Measurements from ENCODE around the gene ROCK2. TPM values are rescaled to one million over a fixed set of nuclear protein-coding genes. Genes with fewer than 3 reads are reported as not detected.

The ROCK2 gene
- total and polyA plus RNA-seq, 2 of the 8 experiments (the other 6 are each of a cell fraction or from before 2014, with no cell fraction given): 2.7 to 29.0 TPM

DNA sequence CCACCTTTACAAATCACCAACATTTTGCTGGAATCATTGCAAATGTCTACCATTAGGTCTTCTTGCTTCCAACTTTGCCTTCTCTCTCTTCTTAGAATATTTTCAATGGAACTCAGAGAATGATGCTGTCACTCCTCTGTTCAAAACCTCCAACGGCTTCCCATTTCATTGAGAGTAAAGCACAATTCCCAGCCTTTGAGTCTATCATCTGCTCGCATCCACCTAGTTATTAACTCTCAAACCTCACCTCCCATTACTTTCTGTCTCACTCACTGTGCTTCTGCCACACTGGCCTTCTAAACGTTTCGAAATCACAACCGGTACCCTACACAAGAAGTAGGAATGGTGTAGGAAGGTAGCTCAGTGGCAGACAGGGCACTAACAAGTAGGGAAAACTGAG is 40.0 kb downstream of the ROCK2 start:
- CTCF ChIA-PET (ENCODE audit: partially characterized antibody): interaction anchor here (0.8 kb wide), 1 partner anchor 114 kb away, joined by 3 read pairs; no protein-coding TSS in a partner anchor
- Histone ChIP-seq H3K4me2 (ENCODE audit: insufficient read depth in 1 of 2, low read depth in 2 of 2, low read length in 2 of 2) (no peak overlapping the region), H3K4me3 (ENCODE audit: extremely low read depth in 1 of 4, insufficient read depth in 2 of 4, low read depth in 3 of 4, low read length in 4 of 4) (no peak overlapping the region), H3K27ac (ENCODE audit: low read depth, low read length) (no peak overlapping the region), H3K27me3 (replicated peaks in 1 of 4; ENCODE audit: control insufficient read depth in 3 of 4, extremely low read depth in 1 of 4, insufficient read depth in 3 of 4, low read length in 3 of 4) (no peaks in the 10 kb centered on the region), H2BK15ac (ENCODE audit: low read length) (no peak overlapping the region), H2AK5ac (ENCODE audit: low read depth, low read length) (no peak overlapping the region), H3K4ac (replicated peaks; ENCODE audit: insufficient read length, low read depth, low read length) (no peak overlapping the region), H3K23ac (ENCODE audit: insufficient read length) (no peak overlapping the region), H2BK20ac (ENCODE audit: low read length) (no peak overlapping the region), H4K5ac (ENCODE audit: insufficient read length, low read depth, low read length) (no peak overlapping the region), H2BK120ac (replicated peaks; ENCODE audit: low read depth, low read length) (no peak overlapping the region), H4K91ac (replicated peaks; ENCODE audit: insufficient read length, low read length) (no peak overlapping the region), H3K9me3 (ENCODE audit: insufficient read depth in 2 of 2, low read depth in 1 of 2, low read length in 1 of 2) (no peaks in the 10 kb centered on the region), H3K36me3 (ENCODE audit: control insufficient read depth in 2 of 4, insufficient read depth in 4 of 4, low read length in 3 of 4) (no peaks in the 10 kb centered on the region), H3K79me2 (ENCODE audit: control insufficient read depth in 1 of 2, insufficient read depth in 2 of 2, low read length in 2 of 2) (peaks cover 0 to 80% of the 10 kb centered on the region in 2 experiments; a peak in 2 of 4 replicates), H2AFZ (ENCODE audit: low read length) (no peak overlapping the region), H3K23me2 (ENCODE audit: low read depth, low read length) (no peaks in the 10 kb centered on the region; the same call in 1 of the 2 replicates), H3K18ac (ENCODE audit: extremely low read depth, low read length) (no peak overlapping the region), H2BK12ac (ENCODE audit: low read depth, low read length) (no peak overlapping the region), H3K14ac (ENCODE audit: insufficient read length) (no peak overlapping the region), H2BK5ac (ENCODE audit: low read depth, low read length) (no peak overlapping the region), H4K20me1 (replicated peaks in 1 of 2; ENCODE audit: control insufficient read depth in 1 of 2, insufficient read depth in 2 of 2, low read length in 2 of 2) (peaks cover 0 to 2% of the 10 kb centered on the region in 2 experiments), H3K9ac (replicated peaks in 1 of 4; ENCODE audit: extremely low read depth in 1 of 4, low read depth in 3 of 4, low read length in 3 of 4) (no peak overlapping the region), H3K4me1 (replicated peaks in 1 of 4; ENCODE audit: control insufficient read depth in 3 of 4, insufficient read depth in 4 of 4, low read length in 3 of 4) (no peaks in the 10 kb centered on the region), H4K8ac (ENCODE audit: extremely low read depth, insufficient read depth, low read length) (no peak overlapping the region), H3K56ac (replicated peaks; ENCODE audit: insufficient read length, low read depth, low read length) (no peak overlapping the region), H3K79me1 (ENCODE audit: low read depth, low read length) (peaks cover 2% of the 10 kb centered on the region; the same call in 1 of the 2 replicates)
- TF ChIP-seq GABPA (IDR thresholded peaks at IDR 0.05; ENCODE audit: borderline replicate concordance, insufficient read depth, low read length) (no peak), BRCA1 (IDR thresholded peaks at IDR 0.05; ENCODE audit: low read depth, low read length) (no peak), EP300 (IDR thresholded peaks at IDR 0.05; ENCODE audit: borderline replicate concordance in 1 of 2, low read depth in 2 of 2, low read length in 2 of 2) (no peak), CEBPB (IDR thresholded peaks at IDR 0.05; ENCODE audit: low read depth, low read length) (no peak), FOSL1 (IDR thresholded peaks at IDR 0.05; ENCODE audit: insufficient read depth, low read depth, low read length) (no peak), PHF8 (conservative IDR thresholded peaks at IDR 0.05; ENCODE audit: low read depth, low read length) (no peak), ATF3 (IDR thresholded peaks at IDR 0.05; ENCODE audit: insufficient read depth, low read depth, low read length) (no peak), CBX8 (IDR thresholded peaks at IDR 0.05; ENCODE audit: borderline replicate concordance, low read depth, low read length) (no peak), POU5F1 (IDR thresholded peaks at IDR 0.05; ENCODE audit: low read depth, low read length) (no peak), BACH1 (IDR thresholded peaks at IDR 0.05; ENCODE audit: low read length) (no peak)
- TF ChIP-seq, protein P1, sequence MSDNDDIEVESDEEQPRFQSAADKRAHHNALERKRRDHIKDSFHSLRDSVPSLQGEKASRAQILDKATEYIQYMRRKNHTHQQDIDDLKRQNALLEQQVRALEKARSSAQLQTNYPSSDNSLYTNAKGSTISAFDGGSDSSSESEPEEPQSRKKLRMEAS (IDR thresholded peaks at IDR 0.05): no peak
- WGBS, 2 experiments (ENCODE audit: extremely low coverage in 1 of 2, insufficient coverage in 1 of 2, insufficient read length in 1 of 2, insufficient replicate concordance in 2 of 2, low coverage in 1 of 2, low lambda C conversion rate in 2 of 2, missing lambda C conversion rate in 1 of 2): 93% methylated on average over 5 of the region's 5 CpGs; no CpG with 5 or more reads in 1 of the 2 experiments
- FAIRE-seq: no peak
- no peak for DNase-seq (ENCODE audit: low read depth in 1 of 2, low spot score in 2 of 2)
- POLR2A ChIA-PET (ENCODE audit: partially characterized antibody): no interaction called here

Measured in H1 (cell line).